Measurements from ENCODE around the gene PARL. TPM values are rescaled to one million over a fixed set of nuclear protein-coding genes. Genes with fewer than 3 reads are reported as not detected.

PARL gene
- total and polyA plus RNA-seq, 2 of the 13 experiments (the other 11 are each of a cell fraction or from before 2014, with no cell fraction given), result 46.3 to 58.6 TPM

- Histone ChIP-seq H3K4me3 (replicated peaks in 1 of 3; ENCODE audit: insufficient read depth in 1 of 3, low read depth in 2 of 3, low read length in 3 of 3) (no peak overlapping the region), H2AFZ (ENCODE audit: low read length) (no peak overlapping the region), H3K9ac (ENCODE audit: insufficient read depth, low read depth, low read length) (no peak overlapping the region), H3K36me3 (replicated peaks in 1 of 2; ENCODE audit: control insufficient read depth in 1 of 2, insufficient read depth in 2 of 2, low read length in 2 of 2) (peaks cover 2 to 5% of the 10 kb centered on the region in 2 experiments; a peak in 2 of 5 replicates), H3K9me3 (ENCODE audit: low read length) (no peaks in the 10 kb centered on the region), H3K4me2 (ENCODE audit: low read depth, low read length) (no peak overlapping the region), H3K4me1 (ENCODE audit: insufficient read depth, low read length) (no peaks in the 10 kb centered on the region), H4K20me1 (ENCODE audit: insufficient read depth, low read length) (no peaks in the 10 kb centered on the region), H3K79me2 (ENCODE audit: insufficient read depth, low read length) (no peaks in the 10 kb centered on the region), H3K27me3 (ENCODE audit: control insufficient read depth in 1 of 2, insufficient read depth in 2 of 2, low read length in 2 of 2) (no peaks in the 10 kb centered on the region), H3K27ac (ENCODE audit: extremely low read length, insufficient read depth, low read length) (no peak overlapping the region)
- in situ Hi-C loops (cut with HindIII; ENCODE audit: extremely low pct_ligation_motif_present, low pct_unique_long_range_greater_than_20kb), result no loop called here
- TF ChIP-seq ZNF556 (CRISPR knock-in tag; IDR thresholded peaks at IDR 0.05; ENCODE audit: borderline replicate concordance) (no peak), CREBL2 (CRISPR knock-in tag; IDR thresholded peaks at IDR 0.05; ENCODE audit: borderline replicate concordance) (no peak), ZNF30 (CRISPR knock-in tag; IDR thresholded peaks at IDR 0.05) (no peak), UBTF (CRISPR knock-in tag; IDR thresholded peaks at IDR 0.05) (no peak), NFKBIZ (CRISPR knock-in tag; IDR thresholded peaks at IDR 0.05) (no peak), FOXJ3 (CRISPR knock-in tag; IDR thresholded peaks at IDR 0.05; ENCODE audit: borderline replicate concordance) (no peak)
- FAIRE-seq, result no peak
- DNase-seq (ENCODE audit: low spot score), result no peak
- no peak for ATAC-seq
- CTCF ChIA-PET (ENCODE audit: low intra/inter-chr PET ratio, low total read pairs), result no interaction called here
- no TSS peak for BruUV-seq (replicated peaks)
- 100% methylated on average over 5 of the region's 13 CpGs for WGBS (ENCODE audit: low lambda C conversion rate)
- POLR2A ChIA-PET, result no interaction called here
- intact Hi-C loops (cut with micrococcal nuclease; ENCODE audit: unreplicated experiment), result no loop called here
Observed at GRCh38 chr3:183822631-183823030, 62.0 kb downstream of the PARL start.

- no peaks in the 10 kb centered on the region for H3K79me2 ChIP-seq (ENCODE audit: insufficient read depth, low read length)
- BruUV-seq (replicated peaks), result no TSS peak
- no peak for DNase-seq (ENCODE audit: low spot score)
- ChIA-PET POLR2A (no interaction called here), CTCF (ENCODE audit: low intra/inter-chr PET ratio, low total read pairs) (no interaction called here)
- no peak overlapping the region for H3K4me2 ChIP-seq (ENCODE audit: low read depth, low read length)
- no peak for TF ChIP-seq ZNF382 (CRISPR knock-in tag; IDR thresholded peaks at IDR 0.05; ENCODE audit: borderline replicate concordance)
- no peak for TF ChIP-seq ZNF605 (CRISPR knock-in tag; IDR thresholded peaks at IDR 0.05)
- no peak for TF ChIP-seq JDP2 (CRISPR knock-in tag; IDR thresholded peaks at IDR 0.05; ENCODE audit: borderline replicate concordance)
- no peak for TF ChIP-seq KLF12 (CRISPR knock-in tag; IDR thresholded peaks at IDR 0.05; ENCODE audit: borderline replicate concordance)
- H3K4me3 ChIP-seq (replicated peaks in 1 of 3; ENCODE audit: insufficient read depth in 1 of 3, low read depth in 2 of 3, low read length in 3 of 3), result no peak overlapping the region
- H3K9ac ChIP-seq (ENCODE audit: insufficient read depth, low read depth, low read length), result no peak overlapping the region
- H3K27ac ChIP-seq (ENCODE audit: extremely low read length, insufficient read depth, low read length), result no peak overlapping the region
- no peak for FAIRE-seq
- H3K27me3 ChIP-seq (ENCODE audit: control insufficient read depth in 1 of 2, insufficient read depth in 2 of 2, low read length in 2 of 2), result no peaks in the 10 kb centered on the region
- intact Hi-C loops (cut with micrococcal nuclease; ENCODE audit: unreplicated experiment) (no loop called here), in situ Hi-C loops (cut with HindIII; ENCODE audit: extremely low pct_ligation_motif_present, low pct_unique_long_range_greater_than_20kb) (no loop called here)
- no peaks in the 10 kb centered on the region for H4K20me1 ChIP-seq (ENCODE audit: insufficient read depth, low read length)
- H2AFZ ChIP-seq (ENCODE audit: low read length), result no peak overlapping the region
- H3K36me3 ChIP-seq (replicated peaks in 1 of 2; ENCODE audit: control insufficient read depth in 1 of 2, insufficient read depth in 2 of 2, low read length in 2 of 2), result peaks cover 0 to 3% of the 10 kb centered on the region in 2 experiments; a peak in 3 of 5 replicates
- no peak for ATAC-seq
- WGBS (ENCODE audit: low lambda C conversion rate), result 89% methylated on average over 5 of the region's 6 CpGs
- no peaks in the 10 kb centered on the region for H3K4me1 ChIP-seq (ENCODE audit: insufficient read depth, low read length)
- no peaks in the 10 kb centered on the region for H3K9me3 ChIP-seq (ENCODE audit: low read length)
Observed at GRCh38 chr3:183819831-183820230, 64.8 kb downstream of the PARL start.

Measured in HepG2 (cell line).